T-cell (primary cell): Measurements from ENCODE around the gene KCNIP1. TPM values are rescaled to one million over a fixed set of nuclear protein-coding genes. Genes with fewer than 3 reads are reported as not detected.

Experiments used
- ATAC-seq, 4 experiments: fragments of 200-7000 bp in 3 of 4; fragments of 150-1000 bp in 1 of 4; cut with Tn5 transposase; replicated peaks in 1 of 4; 1 replicate in 3 of 4; 2 replicates in 1 of 4; pipeline ENCODE4 v1.10.0; 2021; ENCODE audit warnings: moderate library complexity in 3 of 4, mild to moderate bottlenecking in 2 of 4, moderate number of reproducible peaks in 1 of 4
- CTCF ChIA-PET, 2 donors: fragments of 300-600 bp; sonication (Branson Sonifier 250); formaldehyde crosslinking; loops; one replicate each; lab custom pipeline; 2022; ENCODE audit warnings: antibody characterized with exemption in 2 of 2; lab: Charles Lee
- POLR2A ChIA-PET, 2 donors: fragments of 300-600 bp; sonication (Branson Sonifier 250); formaldehyde crosslinking; loops; one replicate each; lab custom pipeline; 2022; ENCODE audit warnings: antibody characterized with exemption in 2 of 2; lab: Charles Lee
- DNase-seq, 35 experiments: peaks; one replicate each; pipeline versions ENCODE4 v3.0.0 to v3.0.0-alpha.2; 2013 to 2023
- H3K27ac ChIP-seq: one replicate; pipeline ENCODE4 v1.5.1; 2013; ENCODE audit warnings: low read length
- H3K27me3 ChIP-seq, 2 experiments: replicated peaks in 1 of 2; 1 replicate in 1 of 2; 2 replicates in 1 of 2; pipeline versions ENCODE4 v1.6.1 to v1.7.0; 2013; ENCODE audit warnings: low read length in 1 of 2, mixed read lengths in 1 of 2; ENCODE audit not compliant: control insufficient read depth in 2 of 2, insufficient read depth in 2 of 2; ENCODE audit errors: extremely low read depth in 1 of 2
- H3K36me3 ChIP-seq, 2 donors: 1 replicate in 1 of 2; 2 replicates in 1 of 2; pipeline versions ENCODE4 v1.6.1 to v1.7.0; 2013; ENCODE audit warnings: low read length in 1 of 2; ENCODE audit not compliant: control insufficient read depth in 2 of 2, insufficient read depth in 1 of 2; ENCODE audit errors: extremely low read depth in 1 of 2
- H3K4me1 ChIP-seq, 2 experiments: 1 replicate in 1 of 2; 2 replicates in 1 of 2; pipeline versions ENCODE4 v1.6.1 to v1.7.0; 2013; ENCODE audit warnings: low read length in 2 of 2, mixed read lengths in 1 of 2; ENCODE audit not compliant: insufficient read depth in 2 of 2, control insufficient read depth in 1 of 2; ENCODE audit errors: extremely low read depth in 1 of 2
- H3K4me3 ChIP-seq, 2 donors: 1 replicate in 1 of 2; 2 replicates in 1 of 2; pipeline versions ENCODE4 v1.5.1 to v1.7.0; 2013; ENCODE audit warnings: mild to moderate bottlenecking in 2 of 2, low read length in 1 of 2, moderate library complexity in 1 of 2; ENCODE audit not compliant: control insufficient read depth in 1 of 2; ENCODE audit errors: extremely low read depth in 1 of 2
- H3K9me3 ChIP-seq: 2 replicates; pipeline ENCODE4 v1.7.0; 2013
- H3K27ac Mint-ChIP-seq, 2 donors: one replicate each; pipeline ENCODE4 v1.8.0; 2020 to 2021; ENCODE audit warnings: mild to moderate bottlenecking in 2 of 2, mixed read lengths in 2 of 2
- H3K27me3 Mint-ChIP-seq, 2 donors: one replicate each; pipeline ENCODE4 v1.8.0; 2021 to 2022; ENCODE audit warnings: mixed read lengths in 2 of 2
- H3K36me3 Mint-ChIP-seq: one replicate; pipeline ENCODE4 v1.8.0; 2021; ENCODE audit warnings: mixed read lengths
- H3K4me1 Mint-ChIP-seq, 3 donors: one replicate each; pipeline ENCODE4 v1.8.0; 2020 to 2022; ENCODE audit warnings: mixed read lengths in 3 of 3, mild to moderate bottlenecking in 1 of 3
- H3K4me3 Mint-ChIP-seq, 3 donors: one replicate each; pipeline ENCODE4 v1.8.0; 2020 to 2022; ENCODE audit warnings: mild to moderate bottlenecking in 3 of 3, mixed read lengths in 3 of 3, moderate library complexity in 3 of 3
- H3K9me3 Mint-ChIP-seq, 3 donors: one replicate each; pipeline ENCODE4 v1.8.0; 2020 to 2022; ENCODE audit warnings: mixed read lengths in 3 of 3
- WGBS: methylation state at CpG from one replicate; pipeline ENCODE4 v1.1.5; 2013; ENCODE audit warnings: missing lambda C conversion rate; ENCODE audit not compliant: insufficient coverage; 5-methylcytosine and 5-hydroxymethylcytosine counted together
- total RNA-seq, 35 experiments: library from RNA in 6 of 35; stranded (reverse) in 6 of 35; fragments of 120-200 nt in 1 of 35; gene quantifications; one replicate each; pipeline versions ENCODE4 v1.2.1 to v1.2.4 and lab custom pipeline; 2013 to 2026

The KCNIP1 gene
- total RNA-seq, 5 donors from 2014 or later (not counting 1 experiment from before 2014, with no cell fraction given), result not detected

GRCh38 chr5:170711300-170711699, 207.5 kb downstream of the KCNIP1 start:
- peaks cover 5% of the 10 kb centered on the region in 2 experiments for H3K27me3 ChIP-seq
- POLR2A ChIA-PET, result no interaction called here
- WGBS, result no CpG with 5 or more reads among the region's 4 CpGs
- DNase-seq, result no peak
- no peak overlapping the region for H3K4me3 ChIP-seq
- H3K4me1 ChIP-seq, result no peaks in the 10 kb centered on the region
- no peaks in the 10 kb centered on the region for H3K36me3 ChIP-seq
- no peak overlapping the region for H3K4me3 Mint-ChIP-seq
- H3K4me1 Mint-ChIP-seq, result no peaks in the 10 kb centered on the region
- no peaks in the 10 kb centered on the region for H3K36me3 Mint-ChIP-seq
- no peak overlapping the region for H3K27ac Mint-ChIP-seq
- CTCF ChIA-PET, result no interaction called here
- H3K27me3 Mint-ChIP-seq, result peaks cover 22 to 33% of the 10 kb centered on the region in 2 donors
- H3K9me3 ChIP-seq, result no peaks in the 10 kb centered on the region
- no peak overlapping the region for H3K27ac ChIP-seq
- H3K9me3 Mint-ChIP-seq, result peaks cover 3 to 7% (median 6%) of the 10 kb centered on the region in 3 donors
- ATAC-seq, result no peak

GRCh38 chr5:170715141-170715540, 211.3 kb downstream of the KCNIP1 start:
- no CpG with 5 or more reads among the region's 5 CpGs for WGBS
- H3K4me3 ChIP-seq, result no peak overlapping the region
- Mint-ChIP-seq H3K36me3 (no peaks in the 10 kb centered on the region), H3K4me3 (no peak overlapping the region), H3K27ac (no peak overlapping the region), H3K27me3 (peaks cover 26 to 36% of the 10 kb centered on the region in 2 donors), H3K4me1 (no peaks in the 10 kb centered on the region), H3K9me3 (peaks cover under 1 to 4% (median 1%) of the 10 kb centered on the region in 3 donors)
- peaks cover 5 to 19% of the 10 kb centered on the region in 2 experiments for H3K27me3 ChIP-seq
- DNase-seq (no peak), ATAC-seq (no peak)
- no peak overlapping the region for H3K27ac ChIP-seq
- POLR2A ChIA-PET, result interaction anchor here in 1 of 2 donors (0.6 kb wide), 1 partner anchor 138 kb away, joined by 3 read pairs; no protein-coding TSS in a partner anchor
- CTCF ChIA-PET, result no interaction called here
- H3K36me3 ChIP-seq, result no peaks in the 10 kb centered on the region
- H3K9me3 ChIP-seq, result no peaks in the 10 kb centered on the region
- no peaks in the 10 kb centered on the region for H3K4me1 ChIP-seq

GRCh38 chr5:170716396-170716795, 212.6 kb downstream of the KCNIP1 start:
- DNase-seq (no peak), ATAC-seq (no peak)
- no peaks in the 10 kb centered on the region for H3K4me1 Mint-ChIP-seq
- WGBS, result no CpG with 5 or more reads among the region's 4 CpGs
- Histone ChIP-seq H3K27me3 (peaks cover 5 to 20% of the 10 kb centered on the region in 2 experiments), H3K4me1 (no peaks in the 10 kb centered on the region), H3K36me3 (no peaks in the 10 kb centered on the region), H3K27ac (no peak overlapping the region), H3K4me3 (no peak overlapping the region), H3K9me3 (no peaks in the 10 kb centered on the region)
- H3K27me3 Mint-ChIP-seq, result peaks cover 19 to 37% of the 10 kb centered on the region in 2 donors
- POLR2A ChIA-PET, result interaction anchor here in 1 of 2 donors (0.6 kb wide), 1 partner anchor 671 kb away, joined by 3 read pairs; no protein-coding TSS in a partner anchor
- CTCF ChIA-PET, result no interaction called here
- H3K27ac Mint-ChIP-seq, result no peak overlapping the region
- H3K4me3 Mint-ChIP-seq, result no peak overlapping the region
- H3K9me3 Mint-ChIP-seq, result no peaks in the 10 kb centered on the region
- no peaks in the 10 kb centered on the region for H3K36me3 Mint-ChIP-seq

- peaks cover 5 to 20% of the 10 kb centered on the region in 2 experiments for H3K27me3 ChIP-seq
- H3K4me3 ChIP-seq, result no peak overlapping the region
- no peaks in the 10 kb centered on the region for H3K36me3 ChIP-seq
- no peaks in the 10 kb centered on the region for H3K36me3 Mint-ChIP-seq
- peaks cover 25 to 39% of the 10 kb centered on the region in 2 donors for H3K27me3 Mint-ChIP-seq
- peaks cover 0 to 5% (median 0%) of the 10 kb centered on the region in 3 donors for H3K9me3 Mint-ChIP-seq
- ATAC-seq (no peak), DNase-seq (no peak)
- H3K4me1 Mint-ChIP-seq, result no peaks in the 10 kb centered on the region
- H3K4me3 Mint-ChIP-seq, result no peak overlapping the region
- H3K9me3 ChIP-seq, result no peaks in the 10 kb centered on the region
- H3K27ac ChIP-seq, result no peak overlapping the region
- no peaks in the 10 kb centered on the region for H3K4me1 ChIP-seq
- ChIA-PET CTCF (no interaction called here), POLR2A (no interaction called here)
- no peak overlapping the region for H3K27ac Mint-ChIP-seq
- WGBS, result 60% methylated on average over 1 of the region's 3 CpGs
Observed at GRCh38 chr5:170719551-170719950, 215.7 kb downstream of the KCNIP1 start.

GRCh38 chr5:170720179-170720578, 216.4 kb downstream of the KCNIP1 start:
- Histone ChIP-seq H3K9me3 (no peaks in the 10 kb centered on the region), H3K27me3 (peaks cover 5 to 20% of the 10 kb centered on the region in 2 experiments), H3K36me3 (no peaks in the 10 kb centered on the region), H3K27ac (no peak overlapping the region), H3K4me3 (no peak overlapping the region), H3K4me1 (no peaks in the 10 kb centered on the region)
- Mint-ChIP-seq H3K4me1 (no peaks in the 10 kb centered on the region), H3K27me3 (peaks cover 31 to 44% of the 10 kb centered on the region in 2 donors), H3K36me3 (no peaks in the 10 kb centered on the region), H3K9me3 (peaks cover 0 to 5% (median 4%) of the 10 kb centered on the region in 3 donors), H3K27ac (no peak overlapping the region), H3K4me3 (no peak overlapping the region)
- ChIA-PET POLR2A (no interaction called here), CTCF (no interaction called here)
- whole genome bisulfite sequencing, result 58% methylated on average over 2 of the region's 4 CpGs
- ATAC-seq (no peak), DNase-seq (no peak)

- 90% methylated on average over 1 of the region's 1 CpG for WGBS
- H3K9me3 ChIP-seq, result no peaks in the 10 kb centered on the region
- H3K36me3 ChIP-seq, result no peaks in the 10 kb centered on the region
- no peak overlapping the region for H3K4me3 ChIP-seq
- Mint-ChIP-seq H3K4me1 (no peaks in the 10 kb centered on the region), H3K4me3 (no peak overlapping the region), H3K27ac (no peak overlapping the region), H3K9me3 (peaks cover 0 to 6% (median 5%) of the 10 kb centered on the region in 3 donors), H3K27me3 (peaks cover 34 to 46% of the 10 kb centered on the region in 2 donors), H3K36me3 (no peaks in the 10 kb centered on the region)
- ChIA-PET POLR2A (no interaction called here), CTCF (no interaction called here)
- no peak overlapping the region for H3K27ac ChIP-seq
- DNase-seq (no peak), ATAC-seq (no peak)
- H3K27me3 ChIP-seq, result peaks cover under 1 to 18% of the 10 kb centered on the region in 2 experiments
- no peaks in the 10 kb centered on the region for H3K4me1 ChIP-seq
Observed at GRCh38 chr5:170720984-170721383, 217.2 kb downstream of the KCNIP1 start.
